GM12892 (cell line): ENCODE measurements around the gene SLC41A3.

Experiments
- POLR2A ChIP-seq: IDR thresholded peaks from 2 replicates; pipeline ENCODE4 v1.6.1; 2011; ENCODE audit warnings: low read depth, low read length, control low read depth
- TAF1 ChIP-seq: IDR thresholded peaks from 2 replicates; pipeline ENCODE4 v1.6.1; 2011; ENCODE audit warnings: low read depth, mild to moderate bottlenecking, control low read depth, low read length, borderline replicate concordance

GRCh38 chr3:126113733-126114442, 30.0 kb upstream of the SLC41A3 start:
- TF ChIP-seq POLR2A: no peak
- TF ChIP-seq TAF1: no peak
